D341Med (cell line): ENCODE data around the gene ADAMTS9.

Source experiments
- DNase-seq: peaks from one replicate; pipeline ENCODE4 v3.0.0; 2012; ENCODE audit warnings: low spot score

Gene ADAMTS9

GRCh38 chr3:64536166-64536565 is 151.6 kb downstream of the ADAMTS9 start:
- DNase-seq = no peak

- DNase-seq = peak; percentile 89
These were observed 154.0 kb downstream of the ADAMTS9 start for GRCh38 chr3:64533617-64534317.

DNA sequence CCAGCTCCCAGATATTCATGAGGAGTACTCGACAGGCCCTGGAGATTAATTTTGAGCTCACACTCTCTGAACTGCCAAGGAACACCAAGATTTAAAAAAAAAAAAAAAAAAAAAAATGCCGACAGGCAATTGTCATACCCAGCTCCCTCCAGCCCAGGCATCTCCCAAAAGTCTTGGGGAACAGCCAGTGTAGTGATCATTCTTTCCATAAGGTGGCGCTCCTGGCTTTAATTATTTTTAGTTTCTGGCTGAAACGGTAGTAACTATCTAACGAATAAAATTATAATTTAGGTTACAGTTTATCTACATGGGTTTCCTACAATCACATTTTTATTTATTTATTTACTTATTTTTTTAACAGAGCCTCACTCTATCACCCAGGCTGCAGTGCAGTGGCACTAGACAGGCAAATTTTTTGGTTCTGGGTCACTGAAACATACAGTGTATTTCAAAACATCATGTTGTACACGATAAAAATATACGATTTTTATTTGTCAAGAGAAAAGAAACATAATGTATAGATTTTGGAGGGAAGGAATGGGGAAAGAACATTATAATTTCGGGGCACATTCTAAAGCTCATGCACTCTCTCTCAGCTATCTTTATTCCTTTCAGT is 157.3 kb downstream of the ADAMTS9 start:
- DNase-seq = peak; percentile 63

GRCh38 chr3:64523324-64523723 is 164.5 kb downstream of the ADAMTS9 start:
- DNase-seq = no peak

DNA sequence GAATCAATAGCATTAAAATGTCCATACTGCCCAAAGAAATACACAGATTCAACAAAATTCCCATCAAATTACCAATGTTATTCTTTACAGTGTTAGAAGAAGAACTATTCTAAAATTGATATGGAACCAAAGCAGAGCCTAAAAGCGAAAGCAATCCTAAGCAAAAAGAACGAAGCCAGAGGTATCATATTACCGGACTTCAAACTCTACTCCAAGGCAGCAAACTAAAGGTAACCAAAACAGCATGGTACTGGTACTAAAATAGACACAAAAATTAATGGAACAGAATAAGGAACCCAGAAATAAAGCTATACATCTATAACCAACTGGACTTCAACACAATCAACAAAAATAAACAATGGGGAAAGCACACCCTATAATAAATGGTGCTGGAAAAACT is 167.5 kb downstream of the ADAMTS9 start:
- DNase-seq = no peak

- DNase-seq = no peak
These were observed 168.8 kb downstream of the ADAMTS9 start for GRCh38 chr3:64518950-64519349.

GRCh38 chr3:64518496-64518895 is 169.3 kb downstream of the ADAMTS9 start:
- no peak for DNase-seq

GRCh38 chr3:64514889-64515288 is 172.9 kb downstream of the ADAMTS9 start:
- DNase-seq = no peak

DNA sequence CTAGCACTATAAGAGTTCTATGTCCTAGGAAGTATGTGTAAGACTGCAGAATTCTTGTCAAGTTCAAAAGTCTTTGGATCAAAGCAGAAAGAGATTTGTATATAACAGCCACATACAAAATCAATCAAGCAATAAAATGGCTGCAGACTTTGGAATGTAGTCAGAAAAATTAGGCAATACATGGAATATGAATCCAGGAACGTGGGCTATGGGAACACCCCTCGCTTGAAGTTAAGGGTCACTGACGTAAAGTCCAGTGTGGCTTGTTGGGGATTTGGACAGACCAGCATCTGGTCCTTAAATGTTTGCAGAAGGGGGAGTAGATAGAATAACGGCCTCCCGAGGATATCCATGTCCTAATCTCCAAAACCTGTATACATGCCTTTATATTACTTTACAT is 178.6 kb downstream of the ADAMTS9 start:
- no peak for DNase-seq

- no peak for DNase-seq
These were observed 179.7 kb downstream of the ADAMTS9 start for GRCh38 chr3:64508140-64508539.

- no peak for DNase-seq
These were observed 181.5 kb downstream of the ADAMTS9 start for GRCh38 chr3:64506255-64506654.

GRCh38 chr3:64505419-64505818 is 182.4 kb downstream of the ADAMTS9 start:
- DNase-seq = no peak

DNA sequence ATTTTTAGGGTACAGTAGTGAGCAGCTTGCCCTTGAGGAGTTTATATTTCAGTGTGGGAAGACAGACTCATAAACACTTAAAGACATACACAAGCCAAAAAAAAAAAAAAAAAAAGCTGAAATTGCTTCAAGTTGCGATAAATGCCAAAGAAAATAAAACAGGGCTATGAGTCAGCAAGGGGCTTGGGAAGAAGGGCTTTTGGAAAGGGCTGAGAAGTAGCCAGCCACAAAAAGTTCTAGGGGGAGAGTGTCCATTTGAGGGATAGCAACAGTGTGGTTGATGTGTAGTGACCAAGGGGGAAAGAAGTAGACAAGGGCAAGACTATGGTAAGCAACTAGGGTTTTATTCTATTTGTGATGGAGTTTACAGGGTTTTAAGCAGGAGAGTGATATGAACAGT is 185.5 kb downstream of the ADAMTS9 start:
- no peak for DNase-seq

DNA sequence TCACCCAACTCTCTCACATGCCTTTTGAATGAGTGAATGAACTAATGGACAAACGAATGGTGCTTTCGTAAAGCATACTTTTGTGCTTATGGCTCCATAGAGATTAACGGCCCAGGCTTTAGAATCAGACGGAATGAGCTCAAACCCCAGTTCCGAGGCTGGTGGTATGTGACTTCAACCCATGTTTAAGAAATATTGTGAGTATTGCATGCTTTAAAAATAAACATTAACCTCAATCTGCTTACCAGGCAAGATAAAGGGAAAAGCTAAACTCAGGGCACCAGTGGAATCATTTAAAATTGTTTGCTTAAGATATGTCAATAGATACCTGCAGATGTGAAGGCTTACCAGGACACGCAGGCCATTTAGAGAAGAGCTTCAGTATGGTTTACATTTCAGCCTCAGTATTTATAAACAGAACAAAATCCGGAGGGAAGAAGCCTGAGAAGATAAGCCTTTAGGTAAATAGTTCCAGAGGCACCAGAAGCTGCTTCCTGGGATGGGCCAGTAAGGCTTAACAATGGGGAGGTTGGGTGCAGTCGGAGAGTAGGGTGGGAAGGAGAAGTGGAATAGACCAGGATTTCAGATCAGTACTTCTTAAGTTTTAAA is 186.4 kb downstream of the ADAMTS9 start:
- no peak for DNase-seq

- DNase-seq = no peak
These were observed 190.9 kb downstream of the ADAMTS9 start for GRCh38 chr3:64496786-64497490.

GRCh38 chr3:64495781-64496334 is 191.9 kb downstream of the ADAMTS9 start:
- no peak for DNase-seq

GRCh38 chr3:64495121-64495780 is 192.5 kb downstream of the ADAMTS9 start:
- DNase-seq = no peak

DNA sequence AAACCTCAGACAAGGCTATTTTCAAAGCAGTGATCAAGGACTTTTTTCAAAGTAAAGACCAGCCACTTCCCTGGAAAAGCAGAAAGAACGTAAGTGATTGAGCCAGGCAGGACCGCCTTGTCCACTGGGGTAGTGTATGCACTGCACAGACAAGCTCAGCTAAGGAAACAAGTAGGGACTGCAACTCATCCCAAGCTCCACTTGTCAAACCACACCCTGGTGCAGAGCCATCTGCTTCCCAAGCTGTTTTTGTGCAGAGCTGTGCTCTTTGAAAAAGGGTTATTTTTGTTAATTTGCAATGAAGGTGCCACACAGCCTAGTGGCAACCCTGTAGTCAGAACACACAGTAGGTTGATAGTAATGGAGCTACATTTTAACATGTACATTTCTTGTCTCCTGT is 193.3 kb downstream of the ADAMTS9 start:
- DNase-seq = no peak

DNA sequence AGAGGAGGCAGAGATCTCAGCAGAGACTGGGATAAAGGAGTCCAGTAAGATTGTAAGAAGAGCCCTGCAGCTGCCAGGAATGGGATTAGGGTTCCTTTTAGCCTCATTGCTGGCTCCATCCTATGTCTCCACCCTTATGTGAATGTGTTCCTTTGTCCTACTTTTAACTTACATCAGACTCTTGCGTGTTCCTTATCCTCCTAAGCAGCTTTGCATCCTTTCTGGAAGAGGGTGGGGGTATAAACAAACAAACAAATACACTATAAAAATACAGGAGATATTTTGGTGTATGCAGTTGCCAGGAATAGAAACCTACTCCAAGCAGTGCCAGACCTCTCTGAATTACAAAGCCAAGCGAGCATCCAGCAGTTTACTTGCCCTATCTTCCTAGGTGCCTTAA is 194.7 kb downstream of the ADAMTS9 start:
- no peak for DNase-seq

- DNase-seq = no peak
These were observed 196.0 kb downstream of the ADAMTS9 start for GRCh38 chr3:64491843-64492242.

- DNase-seq = no peak
These were observed 197.5 kb downstream of the ADAMTS9 start for GRCh38 chr3:64490180-64490724.
